Spleen (tissue), 7 donors: ENCODE data around the gene SLC24A3.

Experiments used
- CTCF ChIP-seq, 11 experiments: fragments of 200-600 bp in 7 of 11; fragments of 450-650 bp in 4 of 11; sonication (generic) in 4 of 11; IDR thresholded peaks in 8 of 11; conservative IDR thresholded peaks in 3 of 11; 1 replicate in 7 of 11; 2 replicates in 4 of 11; pipeline versions ENCODE4 v1.4.0 to v1.8.0; 2016 to 2021; ENCODE audit warnings: antibody characterized with exemption in 11 of 11, inconsistent platforms in 4 of 11, mild to moderate bottlenecking in 1 of 11
- POLR2A ChIP-seq, 3 donors: fragments of 450-650 bp; IDR thresholded peaks; one replicate each; pipeline ENCODE4 v1.5.1; 2017; ENCODE audit warnings: antibody characterized with exemption in 3 of 3, mild to moderate bottlenecking in 1 of 3
- POLR2AphosphoS5 ChIP-seq, 3 donors: sonication (generic); formaldehyde crosslinking; IDR thresholded peaks; one replicate each; pipeline ENCODE4 v1.5.1; 2017; ENCODE audit warnings: antibody characterized with exemption in 3 of 3
- donor health status: DM: no; HTN: no; CAD: no; lungs with moderate emphysema.
- donor health status: DM: no; HTN: no; CAD: no.
- donor health status: DM: no; HTN: no; CAD: no.

- TF ChIP-seq CTCF (IDR thresholded peaks at IDR 0.05 in 8 of 11, conservative IDR thresholded peaks at IDR 0.05 in 3 of 11) (no peak), POLR2A (IDR thresholded peaks at IDR 0.05) (no peak), POLR2AphosphoS5 (IDR thresholded peaks at IDR 0.05) (no peak)
Observed at GRCh38 chr20:19272976-19273654, 60.7 kb downstream of the SLC24A3 start.
